DOHH2 (cell line): ENCODE measurements around the gene BUB3.

Experiments used
- H3F3A ChIP-seq: fragments of 200-600 bp; sonication (generic), shearing (Covaris generic); 2 replicates; pipeline ENCODE4 v1.6.0; 2016; ENCODE audit warnings: antibody characterized with exemption, mild to moderate bottlenecking; ENCODE audit not compliant: control insufficient read depth, insufficient read depth
- H3K27ac ChIP-seq: fragments of 200-600 bp; sonication (generic); 2 replicates; pipeline ENCODE4 v1.5.1; 2014; ENCODE audit warnings: low read depth, mild to moderate bottlenecking, low read length, moderate library complexity
- H3K27me3 ChIP-seq: fragments of 200-600 bp; sonication (generic); 2 replicates; pipeline ENCODE4 v1.6.1; 2014; ENCODE audit warnings: mild to moderate bottlenecking, low read length, mixed read lengths; ENCODE audit not compliant: control insufficient read depth
- H3K36me3 ChIP-seq: fragments of 200-600 bp; sonication (generic); 2 replicates; pipeline ENCODE4 v1.6.1; 2014; ENCODE audit warnings: mild to moderate bottlenecking, low read length, moderate library complexity, mixed read lengths; ENCODE audit not compliant: control insufficient read depth
- H3K4me1 ChIP-seq: fragments of 200-600 bp; sonication (generic); 2 replicates; pipeline ENCODE4 v1.6.1; 2014; ENCODE audit warnings: mild to moderate bottlenecking, low read length, mixed read lengths; ENCODE audit not compliant: control insufficient read depth
- H3K4me2 ChIP-seq: fragments of 200-600 bp; sonication (generic); 2 replicates; pipeline ENCODE4 v1.6.0; 2014; ENCODE audit warnings: mild to moderate bottlenecking, low read length, moderate library complexity
- H3K4me3 ChIP-seq: fragments of 200-600 bp; sonication (generic); 2 replicates; pipeline ENCODE4 v1.5.1; 2014; ENCODE audit warnings: mild to moderate bottlenecking, low read length, mixed read lengths
- H3K79me2 ChIP-seq: fragments of 200-600 bp; sonication (generic); 2 replicates; pipeline ENCODE4 v1.6.1; 2014; ENCODE audit warnings: mild to moderate bottlenecking, low read length, mixed read lengths; ENCODE audit not compliant: control insufficient read depth
- H3K9me2 ChIP-seq: fragments of 200-600 bp; sonication (generic); replicated peaks from 2 replicates; pipeline ENCODE4 v1.6.1; 2014; ENCODE audit warnings: mild to moderate bottlenecking, low read length, mixed read lengths; ENCODE audit not compliant: control insufficient read depth
- H3K9me3 ChIP-seq: fragments of 200-600 bp; sonication (generic); 2 replicates; pipeline ENCODE4 v1.6.1; 2014; ENCODE audit warnings: antibody characterized with exemption, low read length, mixed read lengths; ENCODE audit not compliant: control insufficient read depth, insufficient read depth
- H4K20me1 ChIP-seq: fragments of 200-600 bp; sonication (generic); 2 replicates; pipeline ENCODE4 v1.6.0; 2014; ENCODE audit warnings: low read depth, mild to moderate bottlenecking, antibody characterized with exemption, low read length, moderate library complexity; ENCODE audit not compliant: control insufficient read depth, insufficient read depth
- CTCF ChIP-seq: fragments of 200-600 bp; sonication (generic); IDR thresholded peaks from one replicate; pipeline ENCODE4 v1.5.1; 2014; ENCODE audit warnings: antibody characterized with exemption, mild to moderate bottlenecking, low read depth, low read length; ENCODE audit not compliant: poor library complexity, severe bottlenecking
- EZH2phosphoT487 ChIP-seq: fragments of 200-600 bp; sonication (generic); IDR thresholded peaks from 2 replicates; pipeline ENCODE4 v1.6.1; 2017; ENCODE audit warnings: borderline replicate concordance, mild to moderate bottlenecking, antibody characterized with exemption, low read length, moderate library complexity, mixed read lengths

The BUB3 gene

GRCh38 chr10:123136806-123137642 is 17.2 kb upstream of the BUB3 start:
- Histone ChIP-seq H3K27me3 (peaks cover 49% of the 10 kb centered on the region), H4K20me1 (no peaks in the 10 kb centered on the region), H3K9me2 (no peaks in the 10 kb centered on the region), H3K79me2 (no peaks in the 10 kb centered on the region), H3K27ac (no peak overlapping the region), H3F3A (no peaks in the 10 kb centered on the region), H3K4me2 (no peak overlapping the region), H3K9me3 (no peaks in the 10 kb centered on the region), H3K4me3 (no peak overlapping the region), H3K4me1 (peaks cover 10% of the 10 kb centered on the region), H3K36me3 (no peaks in the 10 kb centered on the region)
- TF ChIP-seq EZH2phosphoT487 = no peak
- TF ChIP-seq CTCF = no peak

GRCh38 chr10:123139165-123139520 is 15.1 kb upstream of the BUB3 start:
- H3K4me1 ChIP-seq = no peaks in the 10 kb centered on the region
- no peak overlapping the region for H3K4me3 ChIP-seq
- TF ChIP-seq EZH2phosphoT487 (no peak), CTCF (no peak)
- H3K27ac ChIP-seq = no peak overlapping the region
- H3K9me2 ChIP-seq = no peaks in the 10 kb centered on the region
- H3K4me2 ChIP-seq = no peak overlapping the region
- H3K79me2 ChIP-seq = no peaks in the 10 kb centered on the region
- H3K27me3 ChIP-seq = peaks cover 37% of the 10 kb centered on the region
- no peaks in the 10 kb centered on the region for H4K20me1 ChIP-seq
- no peaks in the 10 kb centered on the region for H3K36me3 ChIP-seq
- H3K9me3 ChIP-seq = no peaks in the 10 kb centered on the region
- no peaks in the 10 kb centered on the region for H3F3A ChIP-seq

- no peak overlapping the region for H3K27ac ChIP-seq
- peaks cover 42% of the 10 kb centered on the region for H3K27me3 ChIP-seq
- TF ChIP-seq EZH2phosphoT487 = no peak
- TF ChIP-seq CTCF = no peak
- H3K4me2 ChIP-seq = no peak overlapping the region
- no peaks in the 10 kb centered on the region for H3K36me3 ChIP-seq
- H3F3A ChIP-seq = no peaks in the 10 kb centered on the region
- H3K4me1 ChIP-seq = no peaks in the 10 kb centered on the region
- no peaks in the 10 kb centered on the region for H3K9me3 ChIP-seq
- no peaks in the 10 kb centered on the region for H3K9me2 ChIP-seq
- no peaks in the 10 kb centered on the region for H3K79me2 ChIP-seq
- no peaks in the 10 kb centered on the region for H4K20me1 ChIP-seq
- no peak overlapping the region for H3K4me3 ChIP-seq
Observed at GRCh38 chr10:123139521-123140163, 14.6 kb upstream of the BUB3 start.
